Large intestine (tissue), 3 donors: Measurements from ENCODE around the gene RPS6KA5. TPM values are rescaled to one million over a fixed set of nuclear protein-coding genes. Genes with fewer than 3 reads are reported as not detected.
"Not testable (repeated sequence)": the region's sequence is repeated elsewhere in the genome, so short reads cannot be mapped to it uniquely, and the experiment has no call there.

Experiments used
- DNase-seq, 2 donors: peaks; one replicate each; pipeline versions ENCODE4 v3.0.0 to v3.0.0-alpha.2; 2013
- H3K27ac ChIP-seq: one replicate; pipeline ENCODE4 v1.5.1; 2013; ENCODE audit warnings: low read length
- H3K27me3 ChIP-seq: 2 replicates; pipeline ENCODE4 v1.6.1; 2013; ENCODE audit warnings: low read length; ENCODE audit not compliant: control insufficient read depth, insufficient read depth
- H3K36me3 ChIP-seq: 2 replicates; pipeline ENCODE4 v1.6.1; 2013; ENCODE audit warnings: low read length; ENCODE audit not compliant: control insufficient read depth, insufficient read depth
- H3K4me1 ChIP-seq: one replicate; pipeline ENCODE4 v1.6.1; 2013; ENCODE audit warnings: low read length; ENCODE audit not compliant: control insufficient read depth, insufficient read depth
- H3K4me3 ChIP-seq: one replicate; pipeline ENCODE4 v1.5.1; 2013; ENCODE audit warnings: low read length
- H3K9me3 ChIP-seq: one replicate; pipeline ENCODE4 v1.6.1; 2013; ENCODE audit warnings: mild to moderate bottlenecking, low read depth, low read length, moderate library complexity; ENCODE audit not compliant: control insufficient read depth
- WGBS: methylation state at CpG from one replicate; pipeline ENCODE4 v1.1.5; 2013; ENCODE audit warnings: low lambda C conversion rate; ENCODE audit not compliant: insufficient coverage; 5-methylcytosine and 5-hydroxymethylcytosine counted together
- polyA plus RNA-seq: library from polyadenylated mRNA; unstranded; fragments of 120-200 nt; gene quantifications from one replicate; pipeline ENCODE4 v1.2.1, GENCODE V29; 2013

The RPS6KA5 gene
- polyA plus RNA-seq, 1 donor = 8.6 TPM

DNA sequence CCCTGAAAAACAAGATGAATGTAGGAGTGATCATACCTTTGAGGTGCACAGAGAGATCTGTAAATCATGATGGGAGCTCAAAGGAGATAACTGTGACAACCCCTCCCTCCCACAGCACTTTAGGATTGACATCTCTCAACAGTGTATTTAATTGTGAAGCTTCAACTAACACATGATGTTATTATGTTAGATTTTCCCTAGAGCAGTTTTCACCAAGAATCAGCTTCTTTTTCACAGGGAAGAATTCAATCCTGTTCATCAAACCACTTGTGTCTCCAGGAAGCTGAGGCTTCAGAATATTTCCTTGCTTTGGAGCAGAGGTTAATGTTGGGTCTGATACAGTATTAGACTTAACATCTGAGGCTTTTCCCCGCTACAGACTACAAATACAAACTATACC, 11.8 kb downstream of the RPS6KA5 start:
- H3K27ac ChIP-seq = no peak overlapping the region
- no peak for DNase-seq
- no peaks in the 10 kb centered on the region for H3K36me3 ChIP-seq
- WGBS = no CpG with 5 or more reads among the region's 1 CpG
- H3K4me1 ChIP-seq = no peaks in the 10 kb centered on the region
- H3K4me3 ChIP-seq = no peak overlapping the region
- H3K9me3 ChIP-seq = peaks cover 2% of the 10 kb centered on the region
- no peaks in the 10 kb centered on the region for H3K27me3 ChIP-seq

DNA sequence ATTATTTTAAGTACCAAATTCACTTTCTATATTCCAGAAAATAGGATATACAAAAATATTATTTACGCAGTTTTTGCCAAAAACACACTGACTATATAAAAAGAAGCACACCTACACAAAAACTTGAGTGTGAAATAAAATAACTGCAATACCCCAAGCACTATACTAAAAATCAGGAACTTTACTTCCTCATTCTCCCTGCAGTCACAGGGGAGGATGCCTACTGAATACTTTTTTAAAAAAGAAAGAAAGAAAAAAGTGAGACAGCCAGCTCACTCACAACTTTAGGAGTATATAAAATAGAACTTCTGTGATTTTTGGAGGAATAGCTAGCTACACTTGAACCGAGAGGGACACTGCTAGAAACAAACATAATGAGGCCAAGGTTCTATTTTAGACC, 12.2 kb downstream of the RPS6KA5 start:
- Histone ChIP-seq H3K36me3 (no peaks in the 10 kb centered on the region), H3K4me1 (no peaks in the 10 kb centered on the region), H3K27ac (no peak overlapping the region), H3K9me3 (peaks cover 2% of the 10 kb centered on the region), H3K27me3 (no peaks in the 10 kb centered on the region), H3K4me3 (no peak overlapping the region)
- DNase-seq = no peak
- 100% methylated on average over 1 of the region's 2 CpGs for whole genome bisulfite sequencing

DNA sequence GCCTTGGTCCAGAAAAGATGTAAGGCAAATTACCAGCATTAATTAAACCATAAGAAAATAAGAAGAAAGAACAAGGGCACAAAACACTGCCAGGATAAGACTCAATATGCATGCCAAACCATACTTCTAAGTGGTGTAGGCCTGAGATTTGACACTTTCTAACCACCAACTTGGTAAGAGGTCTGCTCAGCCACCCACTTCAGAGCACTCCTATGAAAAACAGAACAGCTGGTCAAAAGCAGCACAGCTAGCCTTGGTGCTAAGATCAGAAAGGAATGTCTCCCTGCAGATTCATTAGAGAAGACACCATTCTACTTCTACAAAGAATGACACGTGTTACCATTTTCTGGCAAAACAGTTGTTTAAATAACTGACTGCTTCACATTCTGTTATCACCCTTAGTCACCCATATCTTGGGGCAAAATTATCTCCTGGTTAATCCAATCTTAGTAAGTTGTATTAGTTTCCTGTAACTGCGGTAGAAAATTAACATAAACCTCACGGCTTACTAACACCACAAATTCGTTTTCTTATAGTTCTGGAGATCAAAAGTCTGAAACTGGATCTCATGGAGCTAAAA, 13.2 kb downstream of the RPS6KA5 start:
- no peak overlapping the region for H3K27ac ChIP-seq
- H3K4me1 ChIP-seq = no peaks in the 10 kb centered on the region
- no peaks in the 10 kb centered on the region for H3K36me3 ChIP-seq
- no peaks in the 10 kb centered on the region for H3K27me3 ChIP-seq
- WGBS = 78% methylated on average over 3 of the region's 4 CpGs
- H3K9me3 ChIP-seq = peaks cover 2% of the 10 kb centered on the region
- no peak overlapping the region for H3K4me3 ChIP-seq
- no peak for DNase-seq

DNA sequence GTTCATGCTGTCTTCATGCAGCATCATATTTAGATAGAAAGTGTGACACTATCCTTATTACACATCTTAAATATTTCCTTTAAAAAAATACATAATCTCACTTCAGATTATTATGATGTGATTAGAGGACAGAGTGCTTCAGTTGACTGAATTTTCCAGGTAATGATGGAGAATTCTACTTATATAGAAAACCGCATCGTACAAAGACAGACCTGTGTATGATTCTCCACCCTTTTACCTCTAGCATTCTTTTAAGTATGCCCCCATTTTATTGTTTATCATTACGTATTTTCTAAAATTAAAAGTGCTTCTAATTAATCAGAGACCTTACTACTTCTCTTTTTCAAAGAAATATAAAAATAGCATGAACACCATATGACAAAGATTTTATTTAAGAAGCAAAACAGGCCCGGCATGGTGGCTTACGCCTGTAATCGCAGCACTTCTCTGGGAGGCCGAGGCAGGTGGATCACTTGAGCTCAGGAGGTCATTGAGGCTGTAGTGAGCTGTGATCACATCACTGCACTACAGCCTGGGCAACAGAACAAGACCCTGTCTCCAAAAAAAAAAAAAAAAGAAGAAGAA, 13.9 kb downstream of the RPS6KA5 start:
- WGBS = 70% methylated on average over 3 of the region's 7 CpGs

DNA sequence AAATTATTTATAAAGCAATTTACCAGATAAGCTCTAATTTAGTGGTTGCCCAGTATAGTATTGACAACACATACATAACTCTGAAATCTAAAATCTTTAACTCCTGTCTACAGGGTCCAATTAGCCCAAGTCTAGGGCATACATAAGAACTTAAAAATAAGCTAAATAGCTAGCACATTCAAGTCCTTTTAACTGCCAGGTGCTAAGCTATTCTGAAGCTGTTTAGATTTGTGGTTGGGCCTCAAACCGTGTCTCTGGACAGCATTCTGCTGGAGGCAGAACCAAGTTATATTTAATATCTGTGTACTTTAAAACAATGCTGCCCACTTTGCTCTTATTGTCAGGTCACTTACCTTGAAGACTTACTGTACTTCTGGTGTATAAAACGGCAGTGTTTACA, 19.0 kb downstream of the RPS6KA5 start:
- no peak for DNase-seq
- 48% methylated on average over 2 of the region's 2 CpGs for WGBS
- H3K4me1 ChIP-seq = no peaks in the 10 kb centered on the region
- H3K4me3 ChIP-seq = no peak overlapping the region
- no peaks in the 10 kb centered on the region for H3K36me3 ChIP-seq
- no peak overlapping the region for H3K27ac ChIP-seq
- no peaks in the 10 kb centered on the region for H3K27me3 ChIP-seq
- H3K9me3 ChIP-seq = peaks cover 2% of the 10 kb centered on the region

More for the DNA sequence above, 13.9 kb downstream of the RPS6KA5 start:
- Histone ChIP-seq H3K4me1 (no peaks in the 10 kb centered on the region), H3K36me3 (no peaks in the 10 kb centered on the region), H3K9me3 (peaks cover 2% of the 10 kb centered on the region), H3K27ac (no peak overlapping the region), H3K27me3 (no peaks in the 10 kb centered on the region), H3K4me3 (no peak overlapping the region)
- DNase-seq = no peak

DNA sequence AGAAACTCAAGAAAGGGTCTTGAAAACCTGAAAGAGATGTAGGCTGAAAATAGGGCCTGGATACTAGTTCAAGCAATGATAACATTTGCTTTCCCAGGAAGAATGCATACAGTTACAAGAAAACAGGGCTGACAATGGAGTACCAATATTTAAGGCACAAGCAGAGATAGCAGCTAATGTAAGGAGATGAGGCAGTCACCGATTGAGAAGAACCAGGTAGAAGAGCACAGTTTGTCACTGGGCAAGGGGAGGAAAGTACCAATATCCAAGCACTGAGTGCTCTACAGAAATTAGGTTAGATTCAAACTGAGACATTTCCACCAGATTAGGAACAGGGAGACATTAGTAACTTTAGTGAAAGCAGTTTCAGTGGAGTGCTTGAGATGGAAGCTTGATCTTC, 19.9 kb downstream of the RPS6KA5 start:
- Histone ChIP-seq H3K4me3 (no peak overlapping the region), H3K36me3 (no peaks in the 10 kb centered on the region), H3K27ac (no peak overlapping the region), H3K4me1 (no peaks in the 10 kb centered on the region), H3K27me3 (no peaks in the 10 kb centered on the region), H3K9me3 (peaks cover 2% of the 10 kb centered on the region)
- DNase-seq = no peak
- no CpG with 5 or more reads among the region's 1 CpG for WGBS

DNA sequence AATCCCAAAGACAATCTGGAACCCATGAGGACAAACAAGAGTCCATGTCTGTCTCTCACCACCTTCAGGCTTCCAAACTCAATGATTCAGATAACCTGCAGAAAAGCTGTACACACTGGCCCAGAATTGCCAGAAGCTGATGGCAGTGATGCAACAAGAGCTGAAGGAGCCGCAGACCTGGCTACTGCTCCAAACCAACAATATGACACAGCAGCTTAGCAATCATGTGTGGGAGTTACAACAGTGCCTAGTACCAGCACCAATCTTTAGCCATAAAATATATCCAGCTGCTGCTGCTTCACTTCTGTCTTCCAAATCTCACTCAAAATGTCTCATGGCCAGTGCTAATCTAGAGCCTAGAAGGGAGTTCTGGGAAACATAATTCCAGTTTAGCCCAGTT, 22.0 kb downstream of the RPS6KA5 start:
- H3K4me3 ChIP-seq = no peak overlapping the region
- no peak for DNase-seq
- H3K9me3 ChIP-seq = no peaks in the 10 kb centered on the region
- H3K27me3 ChIP-seq = no peaks in the 10 kb centered on the region
- H3K4me1 ChIP-seq = no peaks in the 10 kb centered on the region
- H3K36me3 ChIP-seq = no peaks in the 10 kb centered on the region
- no CpG with 5 or more reads among the region's 1 CpG for WGBS
- no peak overlapping the region for H3K27ac ChIP-seq

DNA sequence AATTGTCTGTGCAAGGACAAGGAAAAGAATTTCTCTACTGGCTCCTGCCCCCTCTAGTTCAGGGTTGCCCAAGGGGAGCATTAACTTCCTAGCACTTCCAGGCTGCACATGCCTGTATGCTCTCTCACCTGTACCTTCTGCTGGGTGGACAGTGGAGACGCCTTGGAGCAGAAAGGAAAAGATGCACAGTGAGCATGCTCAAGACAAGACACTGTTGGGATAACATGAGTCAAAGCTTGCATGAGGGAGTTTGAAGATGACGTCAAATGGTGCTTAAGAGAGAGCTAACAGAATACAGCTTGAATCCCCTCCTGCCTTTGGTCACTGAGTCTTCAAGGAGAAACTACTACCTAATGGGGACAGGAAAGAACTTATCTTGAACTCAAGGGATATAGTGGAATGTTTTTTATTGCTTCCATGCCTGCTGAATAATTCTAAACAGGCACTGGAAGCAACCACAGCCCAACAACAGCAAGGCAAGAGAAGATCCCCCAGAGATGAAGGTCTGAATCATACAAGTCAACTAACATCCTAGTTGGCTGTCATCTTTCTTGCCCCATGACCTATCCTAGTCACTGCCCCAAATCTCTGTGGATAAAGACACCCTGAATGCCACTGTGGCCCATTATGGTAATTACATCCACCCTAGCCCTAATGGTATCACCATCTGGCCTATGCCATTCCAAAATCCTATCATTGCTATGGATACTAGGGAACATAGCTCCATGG, 23.5 kb downstream of the RPS6KA5 start:
- DNase-seq = no peak
- WGBS = no CpG with 5 or more reads among the region's 2 CpGs

DNA sequence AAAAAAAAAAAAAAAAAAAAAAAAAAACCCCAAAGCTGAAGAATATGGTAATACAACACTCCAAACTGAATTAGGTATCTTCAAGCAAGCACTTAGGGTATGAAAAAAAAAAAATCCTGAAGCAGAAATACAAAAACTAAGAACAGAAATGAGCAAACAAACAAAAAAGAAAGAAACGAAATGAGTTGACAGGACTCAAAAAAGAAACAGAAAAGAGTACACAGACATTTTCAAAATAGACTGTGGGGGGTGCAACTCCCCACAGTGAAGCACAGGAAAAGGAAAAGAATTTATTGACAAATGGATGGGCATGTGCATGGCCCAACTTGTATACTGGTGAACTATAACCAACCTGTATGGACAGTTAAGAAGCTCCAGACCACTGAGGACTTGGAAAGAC, 24.6 kb downstream of the RPS6KA5 start:
- no peaks in the 10 kb centered on the region for H3K36me3 ChIP-seq
- H3K4me1 ChIP-seq = no peaks in the 10 kb centered on the region
- H3K27ac ChIP-seq = no peak overlapping the region
- no peaks in the 10 kb centered on the region for H3K9me3 ChIP-seq
- no peak overlapping the region for H3K4me3 ChIP-seq
- 100% methylated on average over 1 of the region's 1 CpG for WGBS
- no peak for DNase-seq
- H3K27me3 ChIP-seq = no peaks in the 10 kb centered on the region

More for the DNA sequence above, 23.5 kb downstream of the RPS6KA5 start:
- no peak overlapping the region for H3K27ac ChIP-seq
- no peaks in the 10 kb centered on the region for H3K9me3 ChIP-seq
- no peaks in the 10 kb centered on the region for H3K36me3 ChIP-seq
- H3K4me3 ChIP-seq = no peak overlapping the region
- no peaks in the 10 kb centered on the region for H3K4me1 ChIP-seq
- no peaks in the 10 kb centered on the region for H3K27me3 ChIP-seq

DNA sequence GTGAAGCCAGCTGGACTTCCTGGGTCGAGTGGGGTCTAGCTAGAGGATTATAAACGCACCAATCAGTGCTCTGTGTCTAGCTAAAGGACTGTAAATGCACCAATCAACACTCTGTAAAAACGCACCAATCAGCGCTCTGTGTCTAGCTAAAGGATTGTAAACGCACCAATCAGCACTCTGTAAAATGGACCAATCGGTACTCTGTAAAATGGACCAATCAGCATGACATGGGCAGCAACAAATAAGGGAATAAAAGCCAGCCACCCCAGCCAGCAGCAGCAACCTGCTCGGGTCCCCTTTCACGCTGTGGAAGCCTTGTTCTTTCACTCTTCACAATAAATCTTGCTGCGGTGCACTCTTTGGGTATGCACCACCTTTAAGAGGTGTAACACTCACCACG, 26.1 kb downstream of the RPS6KA5 start:
- not testable (repeated sequence) for H3K4me3 ChIP-seq, H3K36me3 ChIP-seq, H3K27me3 ChIP-seq, H3K4me1 ChIP-seq, H3K27ac ChIP-seq, DNase-seq, H3K9me3 ChIP-seq
- WGBS = 100% methylated on average over 1 of the region's 10 CpGs
